Large intestine (tissue), 12 donors: ENCODE results near the gene RAPGEF2. TPM values are rescaled to one million over a fixed set of nuclear protein-coding genes. Genes with fewer than 3 reads are reported as not detected.
"Not testable (repeated sequence)": the region's sequence is repeated elsewhere in the genome, so short reads cannot be mapped to it uniquely, and the experiment has no call there.

Experiments
- DNase-seq, 2 donors: peaks; one replicate each; pipeline versions ENCODE4 v3.0.0 to v3.0.0-alpha.2; 2013
- H3K27ac ChIP-seq: one replicate; pipeline ENCODE4 v1.5.1; 2013; ENCODE audit warnings: low read length
- H3K27me3 ChIP-seq: 2 replicates; pipeline ENCODE4 v1.6.1; 2013; ENCODE audit warnings: low read length; ENCODE audit not compliant: control insufficient read depth, insufficient read depth
- H3K36me3 ChIP-seq: 2 replicates; pipeline ENCODE4 v1.6.1; 2013; ENCODE audit warnings: low read length; ENCODE audit not compliant: control insufficient read depth, insufficient read depth
- H3K4me1 ChIP-seq: one replicate; pipeline ENCODE4 v1.6.1; 2013; ENCODE audit warnings: low read length; ENCODE audit not compliant: control insufficient read depth, insufficient read depth
- H3K4me3 ChIP-seq: one replicate; pipeline ENCODE4 v1.5.1; 2013; ENCODE audit warnings: low read length
- H3K9me3 ChIP-seq: one replicate; pipeline ENCODE4 v1.6.1; 2013; ENCODE audit warnings: mild to moderate bottlenecking, low read depth, low read length, moderate library complexity; ENCODE audit not compliant: control insufficient read depth
- WGBS: methylation state at CpG from one replicate; pipeline ENCODE4 v1.1.5; 2013; ENCODE audit warnings: low lambda C conversion rate; ENCODE audit not compliant: insufficient coverage; 5-methylcytosine and 5-hydroxymethylcytosine counted together
- long read RNA-seq, 11 donors: transcript quantifications; one replicate each; lab custom pipeline, GENCODE V29; 2026
- polyA plus RNA-seq: library from polyadenylated mRNA; unstranded; fragments of 120-200 nt; gene quantifications from one replicate; pipeline ENCODE4 v1.2.1, GENCODE V29; 2013

Gene RAPGEF2
- polyA plus RNA-seq: 43.4 TPM
- long read RNA-seq, donor 1: 0 reads
- long read RNA-seq, donor 2: 0 reads
- long read RNA-seq, donor 3: 0 reads
- long read RNA-seq, donor 4: 0 reads
- long read RNA-seq, donor 5: 0 reads
- long read RNA-seq, donor 6, partial matches to known transcripts: 0 of 1 reads
- long read RNA-seq, donor 6, other reads (novel, unspliced or antisense): 0 of 1 reads
- long read RNA-seq, donor 7: 0 reads
- long read RNA-seq, donor 8, partial matches to known transcripts: 22 of 24 reads
- long read RNA-seq, donor 8, other reads (novel, unspliced or antisense): 0 of 24 reads
- long read RNA-seq, donor 9: 0 reads
- long read RNA-seq, donor 10, partial matches to known transcripts: 5 of 6 reads
- long read RNA-seq, donor 10, other reads (novel, unspliced or antisense): 0 of 6 reads
- long read RNA-seq, donor 11: 0 reads

GRCh38 chr4:159102622-159103383 is at the start of gene RAPGEF2:
TSS of gene RAPGEF2 (plus strand) at chr4:159103079. CDS start at chr4:159104163, 1,084 bp downstream.
- Histone ChIP-seq H3K27ac (peak within 1 kb of the TSS; percentile 95), H3K4me3 (peak within 1 kb of the TSS; percentile 98), H3K27me3 (peaks cover 6% of the 10 kb centered on the region), H3K4me1 (peaks cover 9% of the 10 kb centered on the region), H3K36me3 (no peaks in the 10 kb centered on the region), H3K9me3 (peaks cover 3% of the 10 kb centered on the region)
- no CpG with 5 or more reads among the region's 100 CpGs for WGBS
- DNase-seq: peak; percentile 93 to 97

DNA sequence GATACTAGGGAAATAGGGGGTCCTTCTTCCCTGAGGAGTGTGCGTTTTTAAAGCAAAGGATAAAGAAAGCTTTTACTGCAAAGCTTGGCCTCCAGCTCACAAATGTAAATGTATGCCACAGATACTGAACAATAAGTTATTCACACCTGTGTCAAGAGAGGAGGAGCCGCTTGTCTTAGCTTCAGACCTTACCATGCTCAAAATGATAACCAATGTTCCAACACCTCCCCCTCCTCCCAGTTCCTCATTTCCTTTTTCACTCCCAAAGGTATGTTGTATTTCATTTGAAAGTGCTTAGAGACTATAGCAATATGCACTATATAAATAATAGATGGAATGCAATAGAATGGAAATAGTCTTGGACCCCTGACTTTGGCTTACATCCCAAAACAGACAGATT is 47.0 kb upstream of the RAPGEF2 start:
- Histone ChIP-seq H3K9me3 (no peaks in the 10 kb centered on the region), H3K4me1 (peaks cover 6% of the 10 kb centered on the region), H3K27ac (no peak overlapping the region), H3K36me3 (no peaks in the 10 kb centered on the region), H3K4me3 (no peak overlapping the region), H3K27me3 (no peaks in the 10 kb centered on the region)
- no peak for DNase-seq
- WGBS: no CpG with 5 or more reads among the region's 2 CpGs

GRCh38 chr4:159060161-159060560 is 42.7 kb upstream of the RAPGEF2 start:
- no peak for DNase-seq
- H3K9me3 ChIP-seq: no peaks in the 10 kb centered on the region
- H3K4me1 ChIP-seq: no peaks in the 10 kb centered on the region
- H3K4me3 ChIP-seq: no peak overlapping the region
- WGBS: 86% methylated on average over 1 of the region's 3 CpGs
- no peaks in the 10 kb centered on the region for H3K36me3 ChIP-seq
- no peaks in the 10 kb centered on the region for H3K27me3 ChIP-seq
- H3K27ac ChIP-seq: no peak overlapping the region

- Histone ChIP-seq H3K36me3 (no peaks in the 10 kb centered on the region), H3K27me3 (no peaks in the 10 kb centered on the region), H3K4me1 (no peaks in the 10 kb centered on the region), H3K9me3 (no peaks in the 10 kb centered on the region), H3K4me3 (no peak overlapping the region), H3K27ac (no peak overlapping the region)
- WGBS: no CpG with 5 or more reads among the region's 2 CpGs
- DNase-seq: no peak
These were observed 40.5 kb upstream of the RAPGEF2 start for GRCh38 chr4:159062381-159062780.

DNA sequence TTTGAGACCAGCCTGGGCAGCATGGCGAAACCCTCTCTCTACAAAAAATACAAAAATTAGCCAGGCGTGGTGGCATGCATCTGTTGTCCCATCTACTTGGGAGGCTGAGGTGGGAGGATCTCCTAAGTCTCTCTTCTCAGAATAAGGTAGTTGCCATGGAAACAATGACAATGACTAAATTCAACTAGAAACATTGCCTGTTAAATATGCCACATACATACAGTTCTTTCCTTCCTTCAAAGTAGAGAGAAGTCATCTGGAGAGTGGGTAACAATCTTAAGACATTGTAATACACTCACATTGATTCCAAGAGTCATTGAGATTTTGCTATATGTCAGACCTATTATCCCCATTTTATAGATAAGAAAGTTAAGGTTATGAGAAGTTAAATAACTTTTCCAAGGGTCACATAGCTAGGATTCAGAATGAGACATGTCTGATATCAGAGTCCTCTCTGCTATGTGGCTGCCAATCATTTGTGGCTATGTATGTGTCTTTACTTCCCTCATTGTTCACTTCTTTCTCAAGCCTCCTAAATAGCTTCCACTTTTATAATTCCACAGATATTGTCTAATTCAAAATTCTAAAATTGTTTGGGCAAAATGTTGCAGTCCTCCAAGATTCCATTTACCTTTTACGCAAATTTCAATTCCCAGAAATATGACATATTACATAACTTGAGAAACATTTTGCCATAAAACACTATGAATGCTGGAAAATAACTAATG is 37.2 kb upstream of the RAPGEF2 start:
- H3K36me3 ChIP-seq: no peaks in the 10 kb centered on the region
- no peaks in the 10 kb centered on the region for H3K4me1 ChIP-seq
- no peak overlapping the region for H3K27ac ChIP-seq
- H3K4me3 ChIP-seq: no peak overlapping the region
- DNase-seq: no peak
- 86% methylated on average over 1 of the region's 3 CpGs for WGBS
- no peaks in the 10 kb centered on the region for H3K27me3 ChIP-seq
- no peaks in the 10 kb centered on the region for H3K9me3 ChIP-seq

DNA sequence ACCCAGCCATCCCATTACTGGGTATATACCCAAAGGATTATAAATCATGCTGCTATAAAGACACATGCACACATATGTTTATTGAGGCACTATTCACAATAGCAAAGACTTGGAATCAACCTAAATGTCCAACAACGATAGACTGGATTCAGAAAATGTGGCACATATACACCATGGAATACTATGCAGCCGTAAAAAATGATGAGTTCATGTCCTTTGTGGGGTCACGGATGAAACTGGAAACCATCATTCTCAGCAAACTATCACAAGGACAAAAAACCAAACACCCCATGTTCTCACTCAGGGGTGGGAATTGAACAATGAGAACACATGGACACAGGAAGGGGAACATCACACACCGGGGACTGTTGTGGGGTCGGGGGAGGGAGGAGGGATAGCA is 34.7 kb upstream of the RAPGEF2 start:
- DNase-seq, H3K27me3 ChIP-seq, H3K4me3 ChIP-seq, H3K4me1 ChIP-seq, H3K36me3 ChIP-seq, H3K9me3 ChIP-seq, H3K27ac ChIP-seq: not testable (repeated sequence)
- no CpG with 5 or more reads among the region's 5 CpGs for WGBS

DNA sequence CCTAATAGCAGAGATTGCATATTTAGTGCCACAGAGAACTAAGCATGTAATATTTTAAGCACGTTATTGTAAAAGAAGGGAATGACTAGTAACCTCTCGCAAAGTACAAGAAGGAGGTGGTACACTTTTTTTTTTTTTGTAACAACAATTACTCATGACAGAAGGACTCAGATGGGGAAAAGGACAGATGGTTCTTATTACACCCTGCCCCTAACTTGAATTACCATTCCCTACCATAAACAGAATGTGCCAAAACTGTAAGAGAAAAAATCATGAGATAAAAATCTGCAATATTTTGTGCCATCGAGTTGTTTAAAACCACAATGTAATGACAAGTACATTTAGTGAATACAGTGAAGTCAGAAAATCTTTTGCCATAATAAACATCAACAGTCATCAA is 33.0 kb upstream of the RAPGEF2 start:
- 92% methylated on average over 2 of the region's 3 CpGs for WGBS
- no peak overlapping the region for H3K4me3 ChIP-seq
- no peaks in the 10 kb centered on the region for H3K27me3 ChIP-seq
- no peaks in the 10 kb centered on the region for H3K9me3 ChIP-seq
- no peak for DNase-seq
- no peaks in the 10 kb centered on the region for H3K36me3 ChIP-seq
- H3K27ac ChIP-seq: no peak overlapping the region
- H3K4me1 ChIP-seq: peaks cover 7% of the 10 kb centered on the region

- Histone ChIP-seq H3K4me3 (no peak overlapping the region), H3K27ac (peak overlapping the region; percentile 75), H3K27me3 (no peaks in the 10 kb centered on the region), H3K9me3 (no peaks in the 10 kb centered on the region), H3K4me1 (peaks cover 7% of the 10 kb centered on the region), H3K36me3 (no peaks in the 10 kb centered on the region)
- no CpG with 5 or more reads among the region's 4 CpGs for WGBS
- no peak for DNase-seq
These were observed 32.1 kb upstream of the RAPGEF2 start for GRCh38 chr4:159070742-159071141.

DNA sequence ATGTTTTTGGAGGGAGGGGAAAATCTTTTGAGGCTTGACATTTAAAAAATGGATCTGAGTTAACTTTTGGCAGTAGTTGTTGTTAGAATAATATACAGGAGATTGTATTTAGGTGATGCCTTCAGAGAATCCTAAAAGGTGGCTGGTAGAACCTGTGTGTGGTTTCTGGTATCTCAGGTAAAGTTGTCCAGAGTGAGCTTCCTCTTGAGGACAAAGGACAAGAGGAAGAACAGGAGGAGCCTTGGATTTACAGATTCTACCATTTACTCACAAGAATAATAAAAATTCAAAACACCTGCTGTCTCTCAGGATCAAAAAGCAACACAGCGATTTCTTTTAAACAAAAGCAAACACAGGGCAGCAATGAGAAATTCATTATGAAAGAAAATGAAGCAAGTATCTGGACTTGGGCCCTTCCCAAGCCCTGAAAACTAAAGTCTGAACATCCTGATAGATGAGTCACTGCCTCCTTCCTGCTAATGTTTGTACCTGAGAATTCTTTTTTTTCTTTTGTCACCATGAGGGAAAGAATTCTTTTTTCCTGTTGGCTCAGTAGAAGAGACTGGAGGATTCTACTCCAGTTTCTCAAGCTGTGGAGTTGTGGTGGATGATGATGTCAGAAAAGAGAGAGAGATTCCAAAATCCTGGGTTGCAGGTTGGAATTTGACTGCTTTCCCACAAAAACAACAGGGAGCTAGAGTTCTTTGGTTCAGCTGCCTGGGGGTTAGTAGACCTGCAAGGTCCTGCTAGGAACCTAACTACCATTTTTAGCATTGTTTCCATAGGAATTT is 31.5 kb upstream of the RAPGEF2 start:
- Histone ChIP-seq H3K9me3 (no peaks in the 10 kb centered on the region), H3K36me3 (no peaks in the 10 kb centered on the region), H3K27ac (peak overlapping the region; percentile 75), H3K4me1 (peaks cover 7% of the 10 kb centered on the region), H3K4me3 (no peak overlapping the region), H3K27me3 (no peaks in the 10 kb centered on the region)
- WGBS: no CpG with 5 or more reads among the region's 1 CpG
- DNase-seq: peak; percentile 69 to 85
